WTC11 (cell line): ENCODE results near the gene CNPY4. TPM values are rescaled to one million over a fixed set of nuclear protein-coding genes. Genes with fewer than 3 reads are reported as not detected.

Experiments
- ARID4B ChIP-seq: sonication (generic); formaldehyde crosslinking; IDR thresholded peaks from 2 replicates; pipeline ENCODE4 v1.8.0; 2023; ENCODE audit warnings: missing genetic modification reagents, mild to moderate bottlenecking, borderline replicate concordance
- ATF2 ChIP-seq: sonication (generic); formaldehyde crosslinking; IDR thresholded peaks from 2 replicates; pipeline ENCODE4 v1.8.1; 2022; ENCODE audit warnings: low read depth, missing genetic modification reagents, borderline replicate concordance
- CBFB ChIP-seq: sonication (generic); formaldehyde crosslinking; IDR thresholded peaks from 2 replicates; pipeline ENCODE4 v1.8.1; 2022; ENCODE audit warnings: mild to moderate bottlenecking, low read depth, missing genetic modification reagents
- CREB1 ChIP-seq: sonication (generic); formaldehyde crosslinking; IDR thresholded peaks from 2 replicates; pipeline ENCODE4 v1.8.0; 2023; ENCODE audit warnings: mild to moderate bottlenecking, missing genetic modification reagents
- CREM ChIP-seq: sonication (generic); formaldehyde crosslinking; IDR thresholded peaks from 2 replicates; pipeline ENCODE4 v1.8.1; 2022; ENCODE audit warnings: mild to moderate bottlenecking, missing genetic modification reagents, moderate library complexity
- E2F1 ChIP-seq: sonication (generic); formaldehyde crosslinking; IDR thresholded peaks from 2 replicates; pipeline ENCODE4 v1.8.0; 2022; ENCODE audit warnings: mild to moderate bottlenecking, missing genetic modification reagents
- EMX1 ChIP-seq: fragments of 250-450 bp; sonication (Bioruptor Pico); IDR thresholded peaks from 2 replicates; pipeline ENCODE4 v1.8.0; 2021; ENCODE audit warnings: mild to moderate bottlenecking
- FOXJ3 ChIP-seq: sonication (generic); formaldehyde crosslinking; IDR thresholded peaks from 2 replicates; pipeline ENCODE4 v1.9.0; 2021; ENCODE audit warnings: missing genetic modification reagents, mild to moderate bottlenecking, borderline replicate concordance
- FOXP4 ChIP-seq: sonication (generic); formaldehyde crosslinking; IDR thresholded peaks from 2 replicates; pipeline ENCODE4 v1.8.0; 2022; ENCODE audit warnings: mild to moderate bottlenecking, missing genetic modification reagents
- JUN ChIP-seq: sonication (generic); formaldehyde crosslinking; IDR thresholded peaks from 2 replicates; pipeline ENCODE4 v1.8.0; 2023; ENCODE audit warnings: mild to moderate bottlenecking, missing genetic modification reagents
- MAX ChIP-seq: sonication (generic); formaldehyde crosslinking; IDR thresholded peaks from 2 replicates; pipeline ENCODE4 v1.8.0; 2022; ENCODE audit warnings: mild to moderate bottlenecking, missing genetic modification reagents
- MXD4 ChIP-seq: fragments of 250-450 bp; sonication (Bioruptor Pico); IDR thresholded peaks from 2 replicates; pipeline ENCODE4 v1.8.0; 2021; ENCODE audit warnings: mild to moderate bottlenecking, moderate library complexity, borderline replicate concordance
- MYBL2 ChIP-seq: sonication (generic); formaldehyde crosslinking; IDR thresholded peaks from 2 replicates; pipeline ENCODE4 v1.8.1; 2023; ENCODE audit warnings: mild to moderate bottlenecking, moderate library complexity, missing genetic modification reagents
- NFYB ChIP-seq: sonication (generic); formaldehyde crosslinking; conservative IDR thresholded peaks from 2 replicates; pipeline ENCODE4 v1.8.0; 2022; ENCODE audit warnings: low read depth, missing genetic modification reagents
- PRRX2 ChIP-seq: fragments of 250-450 bp; sonication (Bioruptor Pico); IDR thresholded peaks from 2 replicates; pipeline ENCODE4 v1.8.0; 2021; ENCODE audit warnings: mild to moderate bottlenecking
- TCF7 ChIP-seq: sonication (generic); formaldehyde crosslinking; IDR thresholded peaks from 2 replicates; pipeline ENCODE4 v1.8.0; 2022; ENCODE audit warnings: mild to moderate bottlenecking, low read depth, missing genetic modification reagents, moderate library complexity
- ZNF232 ChIP-seq: sonication (generic); formaldehyde crosslinking; IDR thresholded peaks from 2 replicates; pipeline ENCODE4 v1.8.0; 2022; ENCODE audit warnings: mild to moderate bottlenecking, missing genetic modification reagents
- ZNF263 ChIP-seq: sonication (generic); formaldehyde crosslinking; IDR thresholded peaks from 2 replicates; pipeline ENCODE4 v1.8.1; 2022; ENCODE audit warnings: low read depth, mild to moderate bottlenecking, moderate library complexity, missing genetic modification reagents
- ZNF317 ChIP-seq: sonication (generic); formaldehyde crosslinking; IDR thresholded peaks from 2 replicates; pipeline ENCODE4 v1.8.1; 2023; ENCODE audit warnings: low read depth, mild to moderate bottlenecking, moderate library complexity, missing genetic modification reagents, borderline replicate concordance
- ZNF532 ChIP-seq: fragments of 250-450 bp; sonication (Bioruptor Pico); IDR thresholded peaks from 2 replicates; pipeline ENCODE4 v1.9.0; 2021; ENCODE audit warnings: mild to moderate bottlenecking, borderline replicate concordance
- total RNA-seq: library from RNA; stranded (reverse); gene quantifications from 3 replicates; pipeline ENCODE4 v1.2.3, GENCODE V29; 2021
- TF ChIP-seq, protein P1 (sequence below): fragments of 200-600 bp; IDR thresholded peaks from 2 replicates; pipeline ENCODE4 v1.8.0; 2022; ENCODE audit warnings: antibody characterized with exemption
- TF ChIP-seq, protein P2 (sequence below): sonication (generic); formaldehyde crosslinking; IDR thresholded peaks from 2 replicates; pipeline ENCODE4 v1.8.1; 2023; ENCODE audit warnings: mild to moderate bottlenecking, missing genetic modification reagents, moderate library complexity

The CNPY4 gene
- total RNA-seq, 1 experiment from 2014 or later: 15.1 TPM

- TF ChIP-seq TCF7 (CRISPR knock-in tag): no peak
- TF ChIP-seq MYBL2 (CRISPR knock-in tag): 0 out of 2 replicates have a peak, but pooled peaks have one; percentile 68
- TF ChIP-seq ZNF263 (CRISPR knock-in tag): no peak
- no peak for TF ChIP-seq ZNF317 (CRISPR knock-in tag)
- TF ChIP-seq JUN (CRISPR knock-in tag): no peak
- peak; percentile 95 for TF ChIP-seq MAX (CRISPR knock-in tag)
- peak; percentile 73; the same call in 1 of the 2 replicates for TF ChIP-seq CREM (CRISPR knock-in tag)
- TF ChIP-seq CREB1 (CRISPR knock-in tag): no peak
- peak; percentile 78; the same call in 1 of the 2 replicates for TF ChIP-seq EMX1 (CRISPR knock-in tag)
- TF ChIP-seq ZNF532 (CRISPR knock-in tag): no peak; the same call in 1 of the 2 replicates
- no peak for TF ChIP-seq CBFB (CRISPR knock-in tag)
- no peak for TF ChIP-seq FOXJ3 (CRISPR knock-in tag)
- TF ChIP-seq PRRX2 (CRISPR knock-in tag): 0 out of 2 replicates have a peak, but pooled peaks have one; percentile 68
- 0 out of 2 replicates have a peak, but pooled peaks have one; percentile 7 for TF ChIP-seq ATF2 (CRISPR knock-in tag)
- TF ChIP-seq, protein P1, sequence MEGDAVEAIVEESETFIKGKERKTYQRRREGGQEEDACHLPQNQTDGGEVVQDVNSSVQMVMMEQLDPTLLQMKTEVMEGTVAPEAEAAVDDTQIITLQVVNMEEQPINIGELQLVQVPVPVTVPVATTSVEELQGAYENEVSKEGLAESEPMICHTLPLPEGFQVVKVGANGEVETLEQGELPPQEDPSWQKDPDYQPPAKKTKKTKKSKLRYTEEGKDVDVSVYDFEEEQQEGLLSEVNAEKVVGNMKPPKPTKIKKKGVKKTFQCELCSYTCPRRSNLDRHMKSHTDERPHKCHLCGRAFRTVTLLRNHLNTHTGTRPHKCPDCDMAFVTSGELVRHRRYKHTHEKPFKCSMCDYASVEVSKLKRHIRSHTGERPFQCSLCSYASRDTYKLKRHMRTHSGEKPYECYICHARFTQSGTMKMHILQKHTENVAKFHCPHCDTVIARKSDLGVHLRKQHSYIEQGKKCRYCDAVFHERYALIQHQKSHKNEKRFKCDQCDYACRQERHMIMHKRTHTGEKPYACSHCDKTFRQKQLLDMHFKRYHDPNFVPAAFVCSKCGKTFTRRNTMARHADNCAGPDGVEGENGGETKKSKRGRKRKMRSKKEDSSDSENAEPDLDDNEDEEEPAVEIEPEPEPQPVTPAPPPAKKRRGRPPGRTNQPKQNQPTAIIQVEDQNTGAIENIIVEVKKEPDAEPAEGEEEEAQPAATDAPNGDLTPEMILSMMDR: no peak
- TF ChIP-seq ARID4B: peak; percentile 94
- TF ChIP-seq NFYB (CRISPR knock-in tag): peak; percentile 67
- peak; percentile 59; the same call in 1 of the 2 replicates for TF ChIP-seq ZNF232 (CRISPR knock-in tag)
- no peak for TF ChIP-seq MXD4 (CRISPR knock-in tag)
- peak; percentile 79 for TF ChIP-seq FOXP4 (CRISPR knock-in tag)
- TF ChIP-seq, protein P2, sequence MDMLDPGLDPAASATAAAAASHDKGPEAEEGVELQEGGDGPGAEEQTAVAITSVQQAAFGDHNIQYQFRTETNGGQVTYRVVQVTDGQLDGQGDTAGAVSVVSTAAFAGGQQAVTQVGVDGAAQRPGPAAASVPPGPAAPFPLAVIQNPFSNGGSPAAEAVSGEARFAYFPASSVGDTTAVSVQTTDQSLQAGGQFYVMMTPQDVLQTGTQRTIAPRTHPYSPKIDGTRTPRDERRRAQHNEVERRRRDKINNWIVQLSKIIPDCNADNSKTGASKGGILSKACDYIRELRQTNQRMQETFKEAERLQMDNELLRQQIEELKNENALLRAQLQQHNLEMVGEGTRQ (CRISPR knock-in tag): no peak
- no peak for TF ChIP-seq E2F1 (CRISPR knock-in tag)
Measured at GRCh38 chr7:100100420-100101015, 18.9 kb upstream of the CNPY4 start (continued).
